Endothelial cell of umbilical vein (primary cell): ENCODE data around the gene LRRN4CL. TPM values are rescaled to one million over a fixed set of nuclear protein-coding genes. Genes with fewer than 3 reads are reported as not detected.

Experiments
- BruUV-seq: library from RNA; stranded (reverse); fragments of 400-500 nt; replicated peaks from 2 replicates; lab custom pipeline; 2021; lab: Mats Ljungman, UMichigan
- CTCF ChIA-PET: fragments of 300-600, 350-600 bp; sonication (Branson Sonifier 250); formaldehyde crosslinking; loops from one replicate; lab custom pipeline; 2021; ENCODE audit warnings: antibody characterized with exemption, inconsistent platforms; lab: Charles Lee
- POLR2A ChIA-PET: fragments of 300-600, 350-600 bp; sonication (Branson Sonifier 250); formaldehyde crosslinking; loops from one replicate; lab custom pipeline; 2021; ENCODE audit warnings: antibody characterized with exemption, inconsistent platforms; lab: Charles Lee
- DNase-seq: peaks from one replicate; pipeline ENCODE4 v3.0.0-alpha.2; 2011; ENCODE audit warnings: low read depth, low spot score
- FAIRE-seq: peaks from 2 replicates; lab custom pipeline; 2011; peaks lifted over from hg19 to GRCh38; lab: Jason Lieb, UNC
- H2AFZ ChIP-seq: 2 replicates; pipeline ENCODE4 v1.6.0; 2012; ENCODE audit warnings: low read depth, low read length, control low read depth, inconsistent platforms
- H3K27ac ChIP-seq: 2 replicates; pipeline ENCODE4 v1.5.1; 2011; ENCODE audit warnings: low read depth, mild to moderate bottlenecking, control low read depth, low read length, moderate library complexity; ENCODE audit not compliant: insufficient read depth
- H3K27me3 ChIP-seq, 2 experiments: 2 replicates each; pipeline versions ENCODE4 v1.6.0 to v1.6.1; 2011; ENCODE audit warnings: low read length in 2 of 2, mixed read lengths in 1 of 2; ENCODE audit not compliant: control insufficient read depth in 2 of 2, insufficient read depth in 2 of 2
- H3K36me3 ChIP-seq, 2 experiments: 2 replicates in 1 of 2; 3 replicates in 1 of 2; pipeline ENCODE4 v1.5.1; 2011; ENCODE audit warnings: low read length in 2 of 2, mild to moderate bottlenecking in 1 of 2, moderate library complexity in 1 of 2; ENCODE audit not compliant: control insufficient read depth in 2 of 2, insufficient read depth in 2 of 2; ENCODE audit errors: extremely low read depth in 1 of 2
- H3K4me1 ChIP-seq: 3 replicates; pipeline ENCODE4 v1.5.1; 2011; ENCODE audit warnings: mild to moderate bottlenecking, low read length; ENCODE audit not compliant: control insufficient read depth, insufficient read depth; ENCODE audit errors: extremely low read depth
- H3K4me2 ChIP-seq: 2 replicates; pipeline ENCODE4 v1.6.1; 2011; ENCODE audit warnings: low read length, control low read depth, mixed read lengths; ENCODE audit not compliant: insufficient read depth
- H3K4me3 ChIP-seq, 3 experiments: fragments of 200-600 bp in 1 of 3; sonication (generic), shearing (Covaris generic) in 1 of 3; replicated peaks in 1 of 3; 2 replicates each; pipeline ENCODE4 v1.5.1; 2011 to 2016; ENCODE audit warnings: control low read depth in 3 of 3, low read length in 3 of 3, mild to moderate bottlenecking in 2 of 3, inconsistent platforms in 1 of 3, low read depth in 1 of 3, moderate library complexity in 1 of 3; ENCODE audit not compliant: insufficient read depth in 1 of 3
- H3K79me2 ChIP-seq: 2 replicates; pipeline ENCODE4 v1.6.0; 2012; ENCODE audit warnings: low read length, inconsistent platforms; ENCODE audit not compliant: control insufficient read depth, insufficient read depth
- H3K9ac ChIP-seq: replicated peaks from 2 replicates; pipeline ENCODE3; 2011; ENCODE audit warnings: low read length, control low read depth; ENCODE audit not compliant: insufficient read depth; ENCODE audit errors: extremely low read depth
- H3K9me1 ChIP-seq: replicated peaks from 3 replicates; pipeline ENCODE4 v1.6.0; 2011; ENCODE audit warnings: mild to moderate bottlenecking, low read length; ENCODE audit not compliant: control insufficient read depth, insufficient read depth; ENCODE audit errors: extremely low read depth
- H3K9me3 ChIP-seq: replicated peaks from 2 replicates; pipeline ENCODE4 v1.5.1; 2012; ENCODE audit warnings: low read length, inconsistent platforms; ENCODE audit not compliant: control insufficient read depth, insufficient read depth
- H4K20me1 ChIP-seq: replicated peaks from 2 replicates; pipeline ENCODE3; 2011; ENCODE audit warnings: mild to moderate bottlenecking, low read length; ENCODE audit not compliant: control insufficient read depth, insufficient read depth; ENCODE audit errors: extremely low read depth
- GATA2 ChIP-seq: IDR thresholded peaks from 2 replicates; pipeline ENCODE4 v1.7.0; 2011; ENCODE audit warnings: low read depth, mild to moderate bottlenecking, moderate library complexity, mixed read lengths, low read length; ENCODE audit not compliant: insufficient read length, insufficient read depth
- JUN ChIP-seq: IDR thresholded peaks from 2 replicates; pipeline ENCODE4 v1.6.1; 2011; ENCODE audit warnings: borderline replicate concordance, low read depth; ENCODE audit not compliant: insufficient read length, insufficient read depth
- POLR2AphosphoS5 ChIP-seq: IDR thresholded peaks from 2 replicates; pipeline ENCODE4 v1.6.1; 2012; ENCODE audit warnings: low read depth, mild to moderate bottlenecking, control low read depth, low read length, moderate library complexity; ENCODE audit not compliant: insufficient read depth
- dilution Hi-C: fragments of 300-500 bp; cut with MboI; formaldehyde crosslinking; loops from one replicate; pipeline ENCODE4 v1.15.0; 2019; ENCODE audit warnings: low sequenced_read_pairs; ENCODE audit not compliant: extremely low pct_ligation_motif_present
- intact Hi-C: fragments of 100-400 bp; cut with micrococcal nuclease; formaldehyde crosslinking; loops from one replicate; pipeline ENCODE4 v1.10.0; 2022
- polyA plus RNA-seq, 4 experiments: library from polyadenylated mRNA; depleted of rRNA in 3 of 4; stranded (reverse) in 3 of 4; unstranded in 1 of 4; fragments of >200 nt; gene quantifications; 2 replicates each; pipeline versions ENCODE4 v1.2.1 to v1.2.3, GENCODE V29; 2011 to 2012; ENCODE audit warnings: missing spikeins in 1 of 4
- total RNA-seq: library from RNA; stranded (reverse); gene quantifications from 2 replicates; pipeline ENCODE4 v1.2.3, GENCODE V29; 2021
- TF ChIP-seq, protein P1 (sequence below), 2 donors: IDR thresholded peaks; 1 replicate in 1 of 2; 2 replicates in 1 of 2; pipeline ENCODE4 v1.5.1; 2011; ENCODE audit warnings: low read length in 2 of 2, mild to moderate bottlenecking in 2 of 2, moderate library complexity in 2 of 2, control low read depth in 1 of 2, inconsistent platforms in 1 of 2, low read depth in 1 of 2; ENCODE audit not compliant: insufficient read depth in 1 of 2; ENCODE audit errors: extremely low read depth in 1 of 2
- TF ChIP-seq, protein P2 (sequence below): IDR thresholded peaks from 2 replicates; pipeline ENCODE4 v1.6.1; 2011; ENCODE audit not compliant: insufficient read depth, insufficient read length

LRRN4CL gene
- total and polyA plus RNA-seq, 2 donors (not counting 3 experiments of a cell fraction or from before 2014, with no cell fraction given): 0.20 TPM; not detected in 1

DNA sequence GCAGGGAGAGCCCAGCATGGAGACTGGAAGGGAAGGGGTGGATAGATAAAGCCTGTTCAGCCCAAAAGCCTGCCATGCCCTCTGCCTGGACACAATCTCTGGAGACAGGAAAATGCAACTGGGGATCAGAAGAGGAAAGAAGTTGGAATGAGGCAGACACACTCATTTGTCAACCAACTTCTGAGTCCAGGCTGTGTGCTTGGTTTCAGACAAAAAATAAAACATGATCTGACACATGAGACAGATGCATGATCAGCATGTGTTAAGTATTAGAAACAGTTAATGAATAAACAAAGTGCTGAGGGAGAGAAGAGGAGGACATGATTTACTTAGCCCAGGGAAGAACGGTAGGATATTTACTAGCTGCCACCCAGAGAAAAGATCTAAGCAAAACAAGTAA is 839 bp downstream of the LRRN4CL start:
- H3K27me3 ChIP-seq: peaks cover 2 to 10% of the 10 kb centered on the region in 2 experiments
- ChIA-PET POLR2A (no interaction called here), CTCF (interaction anchor here (1.0 to 8.0 kb wide), 3 partner anchors 8 to 264 kb away, joined by 3 to 118 read pairs (median 4); no protein-coding TSS in a partner anchor)
- peak overlapping the region; percentile 50 for H2AFZ ChIP-seq
- no peaks in the 10 kb centered on the region for H3K9me1 ChIP-seq
- no peak overlapping the region for H3K4me2 ChIP-seq
- TF ChIP-seq GATA2 (no peak), POLR2AphosphoS5 (no peak), JUN (no peak)
- TF ChIP-seq, protein P1, sequence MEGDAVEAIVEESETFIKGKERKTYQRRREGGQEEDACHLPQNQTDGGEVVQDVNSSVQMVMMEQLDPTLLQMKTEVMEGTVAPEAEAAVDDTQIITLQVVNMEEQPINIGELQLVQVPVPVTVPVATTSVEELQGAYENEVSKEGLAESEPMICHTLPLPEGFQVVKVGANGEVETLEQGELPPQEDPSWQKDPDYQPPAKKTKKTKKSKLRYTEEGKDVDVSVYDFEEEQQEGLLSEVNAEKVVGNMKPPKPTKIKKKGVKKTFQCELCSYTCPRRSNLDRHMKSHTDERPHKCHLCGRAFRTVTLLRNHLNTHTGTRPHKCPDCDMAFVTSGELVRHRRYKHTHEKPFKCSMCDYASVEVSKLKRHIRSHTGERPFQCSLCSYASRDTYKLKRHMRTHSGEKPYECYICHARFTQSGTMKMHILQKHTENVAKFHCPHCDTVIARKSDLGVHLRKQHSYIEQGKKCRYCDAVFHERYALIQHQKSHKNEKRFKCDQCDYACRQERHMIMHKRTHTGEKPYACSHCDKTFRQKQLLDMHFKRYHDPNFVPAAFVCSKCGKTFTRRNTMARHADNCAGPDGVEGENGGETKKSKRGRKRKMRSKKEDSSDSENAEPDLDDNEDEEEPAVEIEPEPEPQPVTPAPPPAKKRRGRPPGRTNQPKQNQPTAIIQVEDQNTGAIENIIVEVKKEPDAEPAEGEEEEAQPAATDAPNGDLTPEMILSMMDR (IDR thresholded peaks at IDR 0.05; ENCODE audit: extremely low read depth in 1 of 2, insufficient read depth in 1 of 2, low read depth in 1 of 2, low read length in 2 of 2): no peak
- TF ChIP-seq, protein P2, sequence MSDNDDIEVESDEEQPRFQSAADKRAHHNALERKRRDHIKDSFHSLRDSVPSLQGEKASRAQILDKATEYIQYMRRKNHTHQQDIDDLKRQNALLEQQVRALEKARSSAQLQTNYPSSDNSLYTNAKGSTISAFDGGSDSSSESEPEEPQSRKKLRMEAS: no peak
- no peaks in the 10 kb centered on the region for H3K4me1 ChIP-seq
- no peak for DNase-seq
- no peaks in the 10 kb centered on the region for H3K9me3 ChIP-seq
- intact Hi-C loops: no loop called here
- FAIRE-seq: no peak
- BruUV-seq: no TSS peak
- no peak overlapping the region for H3K27ac ChIP-seq
- dilution Hi-C loops: no loop called here
- no peak overlapping the region for H3K4me3 ChIP-seq
- no peaks in the 10 kb centered on the region for H4K20me1 ChIP-seq
- H3K79me2 ChIP-seq: no peaks in the 10 kb centered on the region
- no peak overlapping the region for H3K9ac ChIP-seq
- H3K36me3 ChIP-seq: peaks cover 5 to 23% of the 10 kb centered on the region in 2 experiments
